Common myeloid progenitor, CD34-positive (primary cell): ENCODE measurements around the gene TOP2A.

Experiments used
- CTCF ChIA-PET: fragments of 350-600 bp; sonication (Branson Sonifier 250); formaldehyde crosslinking; loops from one replicate; lab custom pipeline; 2021; ENCODE audit warnings: antibody characterized with exemption; lab: Charles Lee
- POLR2A ChIA-PET: fragments of 350-600 bp; sonication (Branson Sonifier 250); formaldehyde crosslinking; loops from one replicate; lab custom pipeline; 2021; ENCODE audit warnings: antibody characterized with exemption; lab: Charles Lee
- DNase-seq, 3 donors: peaks; one replicate each; pipeline versions ENCODE4 v3.0.0 to v3.0.0-alpha.2; 2013
- H3K27ac ChIP-seq, 2 experiments: 1 replicate in 1 of 2; 2 replicates in 1 of 2; pipeline ENCODE4 v1.7.0; 2013; ENCODE audit warnings: inconsistent platforms in 2 of 2, low read length in 2 of 2, mild to moderate bottlenecking in 2 of 2, low read depth in 1 of 2, moderate library complexity in 1 of 2; ENCODE audit not compliant: severe bottlenecking in 2 of 2, insufficient read depth in 1 of 2, poor library complexity in 1 of 2
- H3K27me3 ChIP-seq, 5 experiments: replicated peaks in 2 of 5; 1 replicate in 3 of 5; 2 replicates in 2 of 5; pipeline versions ENCODE4 v1.6.1 to v1.7.0; 2013; ENCODE audit warnings: low read length in 4 of 5, mild to moderate bottlenecking in 2 of 5, moderate library complexity in 2 of 5, inconsistent platforms in 1 of 5; ENCODE audit not compliant: insufficient read depth in 5 of 5, control insufficient read depth in 4 of 5
- H3K36me3 ChIP-seq, 4 experiments: 1 replicate in 2 of 4; 2 replicates in 2 of 4; pipeline versions ENCODE4 v1.6.1 to v1.7.0; 2013; ENCODE audit warnings: low read length in 3 of 4, control low read depth in 1 of 4, mild to moderate bottlenecking in 1 of 4; ENCODE audit not compliant: control insufficient read depth in 4 of 4, insufficient read depth in 4 of 4
- H3K4me1 ChIP-seq, 4 experiments: 1 replicate in 3 of 4; 2 replicates in 1 of 4; pipeline versions ENCODE4 v1.6.1 to v1.7.1; 2013; ENCODE audit warnings: low read length in 3 of 4, mild to moderate bottlenecking in 3 of 4, control low read depth in 1 of 4, inconsistent platforms in 1 of 4, moderate library complexity in 1 of 4; ENCODE audit not compliant: control insufficient read depth in 4 of 4, insufficient read depth in 4 of 4; ENCODE audit errors: control extremely low read depth in 1 of 4
- H3K4me3 ChIP-seq, 7 experiments: 1 replicate in 4 of 7; 2 replicates in 3 of 7; pipeline versions ENCODE4 v1.5.1 to v1.7.0; 2013; ENCODE audit warnings: mild to moderate bottlenecking in 7 of 7, low read length in 6 of 7, moderate library complexity in 6 of 7, inconsistent platforms in 2 of 7, low read depth in 2 of 7, control low read depth in 1 of 7; ENCODE audit not compliant: insufficient read depth in 4 of 7, control insufficient read depth in 1 of 7; ENCODE audit errors: extremely low read depth in 1 of 7
- H3K9me3 ChIP-seq, 5 experiments: 1 replicate in 4 of 5; 2 replicates in 1 of 5; pipeline versions ENCODE4 v1.6.1 to v1.7.1; 2013; ENCODE audit warnings: low read length in 4 of 5, mild to moderate bottlenecking in 2 of 5, inconsistent platforms in 1 of 5, low read depth in 1 of 5, moderate library complexity in 1 of 5; ENCODE audit not compliant: control insufficient read depth in 4 of 5, insufficient read depth in 2 of 5; ENCODE audit errors: control extremely low read depth in 1 of 5
- WGBS: methylation state at CpG from one replicate; pipeline ENCODE4 v1.1.5; 2013; ENCODE audit not compliant: insufficient coverage; 5-methylcytosine and 5-hydroxymethylcytosine counted together

TOP2A gene

GRCh38 chr17:40447148-40447644, 29.5 kb upstream of the TOP2A start:
- Histone ChIP-seq H3K9me3 (no peaks in the 10 kb centered on the region), H3K27me3 (peaks cover 0 to 23% (median 2%) of the 10 kb centered on the region in 5 experiments), H3K4me3 (peak overlapping the region in 1 of 7 experiments; percentile 32), H3K27ac (no peak overlapping the region), H3K36me3 (no peaks in the 10 kb centered on the region), H3K4me1 (peaks cover 8 to 62% (median 53%) of the 10 kb centered on the region in 4 experiments)
- 97% methylated on average over 6 of the region's 8 CpGs for WGBS
- DNase-seq: no peak
- POLR2A ChIA-PET: no interaction called here
- CTCF ChIA-PET: interaction anchor here (0.7 to 4.0 kb wide), 13 partner anchors 8 to 256 kb away, joined by 3 to 15 read pairs (median 4); partner anchors contain the start of gene TOP2A

GRCh38 chr17:40445751-40446468, 28.2 kb upstream of the TOP2A start:
- H3K27me3 ChIP-seq: peaks cover 0 to 23% (median 0%) of the 10 kb centered on the region in 5 experiments
- 100% methylated on average over 3 of the region's 11 CpGs for WGBS
- no peaks in the 10 kb centered on the region for H3K9me3 ChIP-seq
- no peak overlapping the region for H3K27ac ChIP-seq
- H3K4me3 ChIP-seq: no peak overlapping the region
- POLR2A ChIA-PET: no interaction called here
- DNase-seq: no peak
- CTCF ChIA-PET: interaction anchor here (0.6 to 9.3 kb wide), 6 partner anchors 31 to 88 kb away, joined by 3 to 61 read pairs (median 10); no protein-coding TSS in a partner anchor
- peaks cover 8 to 62% (median 53%) of the 10 kb centered on the region in 4 experiments for H3K4me1 ChIP-seq
- no peaks in the 10 kb centered on the region for H3K36me3 ChIP-seq

DNA sequence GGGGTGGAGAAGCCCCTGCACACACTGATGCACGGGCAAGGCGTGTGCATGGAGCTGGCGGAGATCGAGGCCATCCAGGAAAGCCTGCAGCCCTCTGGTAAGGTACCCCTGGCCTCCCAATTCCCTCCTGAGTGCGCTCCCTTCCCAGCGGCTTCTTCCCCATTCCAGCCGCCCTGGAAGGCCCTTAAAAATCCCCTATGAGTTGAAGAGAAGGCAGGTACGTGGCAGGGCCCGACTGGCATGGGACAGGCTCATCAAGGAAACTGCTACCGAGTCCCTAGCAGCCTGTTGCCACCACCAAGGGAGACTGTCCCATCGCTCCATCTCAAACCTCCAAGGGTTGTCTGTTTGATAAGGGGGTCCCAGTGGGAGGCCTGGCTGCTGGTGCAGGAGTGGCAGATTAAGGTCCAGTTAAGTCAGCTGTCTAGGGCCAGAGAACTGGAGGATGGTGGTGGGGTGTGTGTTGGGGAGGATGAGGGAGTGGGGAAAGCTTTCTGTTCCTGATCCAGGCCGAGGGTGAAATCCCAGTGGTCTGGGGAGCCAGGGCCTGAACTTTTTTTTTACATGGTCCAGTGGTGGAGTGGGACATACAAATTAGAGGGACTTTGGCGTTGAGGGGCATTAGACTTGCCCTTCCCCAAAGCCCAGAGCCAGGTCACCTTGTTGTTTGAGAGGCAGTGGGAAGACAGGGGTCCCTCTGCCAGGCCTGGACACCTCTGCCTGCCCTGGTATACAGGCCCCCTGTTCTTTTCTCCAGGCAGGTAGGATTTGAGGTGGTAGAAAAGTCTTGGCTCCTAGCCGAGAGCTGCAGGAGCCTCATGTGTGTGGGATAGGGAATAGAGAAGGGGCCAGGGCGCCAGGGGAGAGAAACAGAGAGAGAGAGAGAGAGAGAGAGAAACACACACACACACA, 26.5 kb upstream of the TOP2A start:
- Histone ChIP-seq H3K9me3 (no peaks in the 10 kb centered on the region), H3K27ac (no peak overlapping the region), H3K4me1 (peaks cover 8 to 59% (median 52%) of the 10 kb centered on the region in 4 experiments), H3K27me3 (peaks cover 0 to 23% (median 0%) of the 10 kb centered on the region in 5 experiments), H3K4me3 (peak overlapping the region in 5 of 7 experiments; percentile 31 to 68 (median 58)), H3K36me3 (no peaks in the 10 kb centered on the region)
- WGBS: 31% methylated on average over 12 of the region's 15 CpGs
- no peak for DNase-seq
- POLR2A ChIA-PET: no interaction called here
- CTCF ChIA-PET: interaction anchor here (0.6 to 9.3 kb wide), 12 partner anchors 12 to 118 kb away, joined by 3 to 61 read pairs (median 4); partner anchors contain the start of gene TOP2A

DNA sequence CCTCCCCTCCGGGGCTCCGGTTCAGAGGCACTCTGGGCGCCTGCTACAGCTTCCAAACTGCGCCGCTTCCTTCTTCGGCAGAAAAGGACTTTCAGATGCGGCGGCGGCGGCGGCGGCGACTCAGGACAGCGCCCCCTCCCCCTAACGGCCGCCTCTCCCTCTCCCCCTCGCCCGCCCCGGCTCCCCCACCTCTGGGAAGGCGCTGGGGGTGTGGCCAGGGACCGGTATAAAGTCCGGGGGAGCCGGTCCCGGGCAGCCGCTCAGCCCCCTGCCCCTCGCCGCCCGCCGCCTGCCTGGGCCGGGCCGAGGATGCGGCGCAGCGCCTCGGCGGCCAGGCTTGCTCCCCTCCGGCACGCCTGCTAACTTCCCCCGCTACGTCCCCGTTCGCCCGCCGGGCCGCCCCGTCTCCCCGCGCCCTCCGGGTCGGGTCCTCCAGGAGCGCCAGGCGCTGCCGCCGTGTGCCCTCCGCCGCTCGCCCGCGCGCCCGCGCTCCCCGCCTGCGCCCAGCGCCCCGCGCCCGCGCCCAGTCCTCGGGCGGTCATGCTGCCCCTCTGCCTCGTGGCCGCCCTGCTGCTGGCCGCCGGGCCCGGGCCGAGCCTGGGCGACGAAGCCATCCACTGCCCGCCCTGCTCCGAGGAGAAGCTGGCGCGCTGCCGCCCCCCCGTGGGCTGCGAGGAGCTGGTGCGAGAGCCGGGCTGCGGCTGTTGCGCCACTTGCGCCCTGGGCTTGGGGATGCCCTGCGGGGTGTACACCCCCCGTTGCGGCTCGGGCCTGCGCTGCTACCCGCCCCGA, 25.7 kb upstream of the TOP2A start, which contains the start of gene IGFBP4:
IGFBP4 (plus strand) TSS at position 255 of the 792 bp plus-strand sequence; CDS start at position 541, 286 bp downstream.
- WGBS: under 1% methylated on average over 78 of the region's 98 CpGs
- peaks cover 0 to 23% (median 0%) of the 10 kb centered on the region in 5 experiments for H3K27me3 ChIP-seq
- peak; percentile 53 to 72 (median 68) for DNase-seq
- ChIA-PET POLR2A (interaction anchor here (1.0 kb wide), 1 partner anchor 9 kb away, joined by 4 read pairs; no protein-coding TSS in a partner anchor), CTCF (interaction anchor here (0.8 to 9.3 kb wide), 11 partner anchors 13 to 117 kb away, joined by 3 to 61 read pairs (median 5); partner anchors contain the start of gene TOP2A)
- H3K4me3 ChIP-seq: peak within 1 kb of the TSS; percentile 6 to 68 (median 58)
- H3K27ac ChIP-seq: no peak within 1 kb of the TSS
- H3K4me1 ChIP-seq: peaks cover 2 to 51% (median 44%) of the 10 kb centered on the region in 4 experiments
- H3K36me3 ChIP-seq: no peaks in the 10 kb centered on the region
- no peaks in the 10 kb centered on the region for H3K9me3 ChIP-seq

DNA sequence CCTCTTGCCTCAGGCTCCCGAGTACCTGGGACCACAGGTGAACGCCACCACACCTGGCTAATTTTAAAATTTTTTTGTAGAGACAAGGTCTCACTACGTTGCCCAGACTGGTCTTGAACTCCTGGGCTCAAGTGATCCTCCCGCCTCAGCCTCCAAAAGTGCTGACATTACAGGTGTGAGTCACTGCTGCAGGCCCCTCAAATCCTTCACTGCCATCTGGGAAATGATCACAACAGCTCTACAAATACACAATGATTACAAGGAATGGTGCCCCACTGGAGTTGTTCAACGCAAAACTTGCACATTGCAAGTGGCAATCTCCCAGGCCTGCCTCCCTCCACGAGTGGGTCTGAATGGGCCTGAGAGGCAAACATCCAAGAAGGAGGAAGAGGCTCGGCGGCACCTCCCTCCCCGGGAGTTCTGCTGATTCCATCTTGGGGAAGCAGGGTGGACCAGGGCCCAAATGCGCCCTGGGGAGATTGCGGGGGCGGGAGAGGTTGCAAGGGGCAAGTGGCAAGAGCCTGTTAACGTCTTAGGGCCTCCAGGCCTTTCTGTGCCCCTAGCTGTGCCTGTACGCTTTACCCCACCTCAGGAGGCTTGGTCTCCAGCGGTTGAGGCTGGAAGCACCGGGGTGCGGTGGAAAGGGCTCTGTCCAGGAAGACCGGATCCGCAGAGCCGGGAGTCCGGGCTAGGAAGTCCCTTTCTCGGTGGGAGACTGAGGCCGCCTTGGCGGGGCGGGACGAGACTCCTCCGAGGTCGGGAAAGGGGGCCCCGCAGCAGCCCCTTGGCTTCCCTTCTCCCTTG, 24.9 kb upstream of the TOP2A start:
- POLR2A ChIA-PET: interaction anchor here (1.0 kb wide), 1 partner anchor 9 kb away, joined by 4 read pairs; no protein-coding TSS in a partner anchor
- no peak for DNase-seq
- H3K4me1 ChIP-seq: peaks cover 0 to 50% (median 41%) of the 10 kb centered on the region in 4 experiments
- H3K9me3 ChIP-seq: no peaks in the 10 kb centered on the region
- 56% methylated on average over 24 of the region's 29 CpGs for WGBS
- peaks cover 0 to 23% (median 0%) of the 10 kb centered on the region in 5 experiments for H3K27me3 ChIP-seq
- H3K36me3 ChIP-seq: no peaks in the 10 kb centered on the region
- no peak overlapping the region for H3K27ac ChIP-seq
- H3K4me3 ChIP-seq: peak overlapping the region in 5 of 7 experiments; percentile 6 to 68 (median 58)
- CTCF ChIA-PET: interaction anchor here (1.2 to 9.3 kb wide), 11 partner anchors 8 to 112 kb away, joined by 4 to 61 read pairs (median 6); partner anchors contain the start of gene TOP2A
